HG02884 (cell line): Measurements from ENCODE around the gene CYGB.

Experiments
- ATAC-seq: cut with Tn5 transposase; IDR thresholded peaks from one replicate; pipeline ENCODE4 v1.9.1; 2021; ENCODE audit warnings: mild to moderate bottlenecking, moderate library complexity; ENCODE audit not compliant: unreplicated experiment

Gene CYGB

DNA sequence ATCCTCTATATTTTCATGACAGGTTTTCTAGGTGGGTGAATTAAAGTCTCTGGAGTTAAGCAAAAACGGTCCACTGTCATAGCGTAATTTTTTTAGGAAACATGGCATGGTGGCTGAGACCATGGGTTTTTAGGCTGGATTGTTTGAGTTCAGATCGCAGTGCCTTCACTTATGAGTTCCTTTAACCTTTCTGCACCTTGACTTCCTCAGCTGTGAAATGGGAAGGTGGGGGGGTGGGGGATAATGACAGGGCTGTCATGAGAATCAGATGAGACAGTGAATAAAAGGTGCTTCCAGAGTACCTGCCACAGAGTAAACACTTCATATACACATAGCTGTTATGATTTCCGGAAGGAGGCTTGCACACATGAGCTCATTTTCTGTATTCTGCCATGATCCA lies 14.2 kb upstream of the CYGB start:
- ATAC-seq: no peak

DNA sequence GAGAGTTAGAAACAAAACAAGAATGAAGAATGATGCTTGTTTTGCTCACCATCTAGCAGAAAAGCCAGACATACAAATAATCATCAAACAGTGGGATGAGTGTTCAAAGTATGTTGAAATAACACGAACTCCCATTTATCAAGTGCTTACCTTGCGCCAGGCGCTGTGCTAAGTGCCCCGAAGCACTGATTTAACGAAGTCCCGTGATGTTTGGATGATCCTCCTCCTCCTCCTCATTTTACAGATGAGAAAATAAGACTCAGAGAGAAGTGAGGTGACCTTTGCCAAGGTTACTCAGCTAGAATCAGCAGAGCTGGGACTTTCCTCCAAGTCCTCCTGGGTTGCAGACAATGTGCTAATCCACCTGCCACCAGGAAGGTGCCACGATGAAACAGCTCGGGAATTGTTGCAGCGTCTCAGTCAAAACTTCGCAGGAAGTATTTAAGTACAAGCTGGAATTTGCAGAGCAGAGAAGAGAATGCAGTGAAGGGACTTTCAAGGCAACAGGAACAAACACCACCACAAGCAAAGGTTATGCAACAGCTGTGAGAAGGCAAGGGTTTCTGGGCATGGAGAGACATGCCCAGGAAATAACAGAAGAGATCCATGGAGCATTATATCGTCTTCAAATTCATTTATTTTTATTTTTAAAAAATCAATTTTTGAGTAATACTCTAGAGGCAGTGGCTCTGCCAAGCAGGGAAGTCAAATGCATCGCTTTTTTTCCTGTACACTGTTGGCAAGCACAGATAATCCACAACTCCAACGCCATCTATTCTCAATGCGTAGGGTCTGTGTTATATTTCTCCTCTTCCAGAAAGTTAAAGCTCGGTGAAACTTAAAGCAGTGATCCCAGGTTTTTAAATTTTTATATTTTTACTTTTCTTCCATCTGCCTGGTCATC lies 13.5 kb upstream of the CYGB start:
- ATAC-seq: no peak

- ATAC-seq: no peak
Observed at GRCh38 chr17:76549539-76549938, 12.0 kb upstream of the CYGB start.

GRCh38 chr17:76549215-76549518 lies 11.7 kb upstream of the CYGB start:
- no peak for ATAC-seq

- ATAC-seq: no peak
Observed at GRCh38 chr17:76548378-76549214, 11.1 kb upstream of the CYGB start.

DNA sequence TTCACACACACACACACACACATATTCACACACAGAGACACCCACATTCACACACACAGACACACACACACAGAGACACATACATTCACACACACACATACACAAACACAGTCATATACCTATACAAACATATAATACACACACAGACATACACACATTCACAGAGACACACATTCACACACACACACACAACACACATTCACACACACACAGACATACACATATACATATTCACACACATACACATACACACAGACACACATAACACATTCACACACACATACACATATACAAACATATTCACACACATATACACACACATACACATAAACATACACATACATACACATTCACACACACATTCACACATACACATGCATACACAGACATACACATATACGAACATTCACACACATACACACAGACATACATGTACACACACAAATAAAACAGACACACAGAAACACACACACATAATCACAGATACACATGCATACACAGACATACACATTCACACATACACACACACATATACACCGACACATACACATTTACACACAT lies 10.2 kb upstream of the CYGB start:
- ATAC-seq: no peak

DNA sequence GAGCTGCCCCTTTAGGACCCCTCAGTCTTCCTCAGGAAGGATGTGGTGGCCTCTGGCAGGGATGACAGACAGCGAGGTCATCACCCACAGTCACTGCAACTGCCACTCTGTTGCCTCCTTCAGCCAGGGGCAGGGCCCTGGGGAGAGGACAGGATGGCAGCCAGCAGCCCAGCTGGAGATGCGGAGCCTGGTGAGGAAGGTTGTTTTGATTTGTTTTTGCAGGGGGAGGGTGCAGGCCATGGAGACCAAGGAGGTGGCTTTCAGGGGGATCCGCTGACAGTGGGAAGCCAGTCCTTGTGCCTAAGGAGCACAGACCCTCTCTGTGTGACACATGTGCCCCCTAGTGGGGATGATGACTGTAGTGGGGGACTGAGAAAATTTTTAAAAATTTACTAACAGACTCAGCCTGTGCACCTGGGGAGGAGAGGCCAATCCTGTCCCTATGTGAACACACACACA lies 9.7 kb upstream of the CYGB start:
- no peak for ATAC-seq

DNA sequence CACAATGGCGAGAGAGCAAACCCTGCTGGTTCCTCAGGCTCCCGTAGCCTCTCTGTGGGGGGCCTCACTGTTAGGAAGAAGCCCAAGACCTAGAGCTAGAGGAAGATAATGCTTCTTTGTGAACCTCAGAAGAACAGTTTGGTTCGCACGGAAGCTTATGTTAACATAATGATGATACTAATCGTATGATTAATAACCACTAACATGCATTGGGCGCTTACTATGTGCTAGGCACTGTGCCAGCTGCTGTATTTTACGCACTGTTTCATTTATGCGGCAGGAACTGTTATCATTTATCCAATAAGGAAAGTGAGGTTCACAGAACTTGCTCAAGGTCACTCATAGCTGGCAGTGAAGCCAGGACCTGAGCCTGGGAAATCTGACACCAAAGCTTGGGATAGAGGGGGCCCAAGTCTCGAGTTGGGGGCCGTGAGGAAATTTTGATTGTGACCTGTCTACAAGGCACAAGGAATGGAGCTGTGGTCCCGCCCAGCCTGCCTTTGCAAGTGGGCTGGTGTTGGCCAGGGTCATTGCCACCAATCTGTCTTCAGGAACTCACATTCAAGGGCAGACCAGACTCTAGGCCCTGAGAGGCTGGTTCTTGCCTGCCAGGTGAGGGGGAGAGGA lies 9.2 kb upstream of the CYGB start:
- no peak for ATAC-seq

- ATAC-seq: no peak
Observed at GRCh38 chr17:76545918-76546555, 8.5 kb upstream of the CYGB start.

GRCh38 chr17:76544546-76545365 lies 7.2 kb upstream of the CYGB start:
- no peak for ATAC-seq

DNA sequence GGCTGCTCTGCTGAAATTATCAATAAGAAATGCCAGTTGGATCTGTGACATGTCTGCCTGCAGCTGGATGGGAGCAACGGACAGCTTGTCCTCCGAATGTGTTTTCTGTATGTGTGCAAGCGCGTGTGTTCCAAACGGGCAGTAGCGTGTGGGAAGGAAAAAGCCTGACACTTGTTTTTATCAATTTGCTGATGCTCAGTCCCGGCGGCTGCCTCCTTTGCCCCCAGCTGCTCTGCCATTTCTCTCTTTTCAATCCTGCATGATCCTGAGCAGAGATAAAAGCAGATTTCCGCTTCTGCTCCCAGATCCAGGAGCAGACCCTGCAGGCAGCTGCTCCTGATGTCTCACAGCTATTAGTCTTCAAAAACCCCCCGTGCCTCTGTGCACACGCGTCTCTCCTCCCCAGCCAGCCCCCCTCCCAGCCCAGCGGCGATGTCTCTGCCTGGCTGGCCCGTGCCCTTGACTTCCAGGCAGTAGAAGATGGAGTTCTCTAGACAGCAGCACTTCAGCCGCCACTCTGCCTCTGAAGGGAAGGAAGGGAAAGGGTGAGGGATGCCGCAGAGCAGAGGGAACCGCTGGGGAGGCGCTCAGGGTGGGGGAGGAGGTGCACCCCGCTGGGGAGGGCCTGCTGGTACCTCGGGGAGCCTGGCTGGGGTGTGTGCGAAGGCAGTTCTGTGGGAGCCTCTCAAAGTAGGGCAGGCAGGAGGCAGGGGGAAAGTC lies 6.5 kb upstream of the CYGB start:
- no peak for ATAC-seq

DNA sequence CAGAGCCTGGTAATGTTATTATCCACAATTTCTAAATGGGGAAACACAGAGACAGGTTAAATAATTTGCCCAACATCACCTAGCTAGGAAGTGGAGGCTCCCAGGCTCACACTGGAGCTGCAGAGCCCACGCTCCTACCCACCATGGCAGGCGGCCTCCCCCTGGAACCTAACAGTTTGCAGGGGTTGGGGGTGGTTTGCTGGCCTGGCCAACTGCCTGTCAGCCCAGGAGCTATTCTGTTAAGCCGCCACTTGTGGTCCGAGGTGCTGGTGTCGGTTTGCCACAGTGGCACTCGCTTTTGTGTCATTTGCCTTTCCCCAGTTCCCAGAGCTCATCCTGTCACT lies 5.9 kb upstream of the CYGB start:
- ATAC-seq: no peak

DNA sequence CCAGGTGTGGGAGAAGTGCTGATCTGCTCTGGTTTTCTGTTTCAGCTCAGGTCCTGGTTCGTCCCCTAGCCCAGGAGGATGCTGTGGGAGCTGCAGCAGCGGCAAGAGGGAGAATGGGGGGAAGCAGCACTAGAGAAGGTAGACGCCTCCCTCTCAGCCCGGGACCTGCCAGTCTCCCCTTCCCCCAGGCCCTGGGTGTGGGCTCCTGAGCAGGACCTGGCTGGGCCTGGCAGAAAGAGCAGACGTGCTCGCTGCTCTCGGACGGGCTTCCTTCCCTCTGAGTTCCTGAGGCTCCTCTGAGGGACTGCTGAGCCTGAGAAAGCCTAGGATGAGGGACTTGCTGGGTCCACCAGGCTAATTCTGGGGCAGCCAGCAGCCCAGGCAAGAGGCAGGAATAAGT lies 5.5 kb upstream of the CYGB start:
- no peak for ATAC-seq

DNA sequence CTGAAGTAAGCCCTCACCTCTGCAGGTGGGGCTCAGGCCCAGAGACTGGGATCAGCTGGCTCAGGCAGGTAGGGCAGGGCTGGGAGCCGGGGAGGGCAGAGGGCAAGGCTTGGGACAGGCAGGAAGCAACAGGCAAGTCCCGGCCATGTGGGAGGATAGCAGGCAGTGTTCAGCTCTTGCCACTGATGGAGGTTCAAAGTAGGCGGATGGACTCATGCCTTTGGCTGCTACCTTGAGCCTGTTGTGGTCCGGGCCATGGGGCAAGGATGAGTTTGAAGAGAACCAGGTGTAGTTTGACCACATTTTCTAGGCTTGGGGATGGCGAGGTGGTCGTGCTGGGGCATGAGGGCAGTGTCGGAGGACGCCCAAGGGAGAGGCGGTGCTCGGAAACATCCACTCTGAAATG lies 5.1 kb upstream of the CYGB start:
- no peak for ATAC-seq

DNA sequence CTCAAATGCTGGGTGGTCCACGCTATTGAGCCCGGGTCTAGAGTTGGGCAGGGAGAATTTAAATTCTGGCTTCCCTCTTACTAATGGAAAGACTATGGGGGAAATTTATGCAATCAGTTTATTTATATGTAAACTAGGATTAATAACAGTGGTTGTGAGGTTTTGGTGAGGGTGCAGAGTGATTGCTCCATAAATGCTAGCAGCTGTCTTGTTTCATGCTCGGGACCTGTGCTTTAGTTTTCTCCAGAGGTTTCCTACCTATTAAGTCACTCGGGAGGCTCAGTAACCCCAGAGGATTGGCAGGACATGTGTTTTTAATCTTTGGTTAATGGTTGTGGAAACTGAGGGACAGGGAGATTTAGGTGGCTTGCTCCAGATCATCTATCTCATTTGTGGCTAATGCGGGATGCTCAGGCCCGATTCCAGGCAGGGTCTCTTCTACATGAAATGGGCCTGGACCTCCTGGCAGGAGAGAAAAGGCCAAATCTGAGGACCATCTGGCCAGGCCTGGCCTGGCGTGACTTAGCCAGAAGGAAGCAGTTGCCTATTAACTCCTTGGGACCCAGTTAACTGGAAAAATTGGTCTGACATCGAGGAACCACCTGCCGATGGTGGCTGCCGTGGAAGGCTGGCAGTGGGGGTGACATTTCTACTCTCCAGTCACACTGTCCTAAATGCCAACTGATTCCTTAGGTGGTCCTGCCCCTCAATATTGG lies 4.4 kb upstream of the CYGB start:
- no peak for ATAC-seq

DNA sequence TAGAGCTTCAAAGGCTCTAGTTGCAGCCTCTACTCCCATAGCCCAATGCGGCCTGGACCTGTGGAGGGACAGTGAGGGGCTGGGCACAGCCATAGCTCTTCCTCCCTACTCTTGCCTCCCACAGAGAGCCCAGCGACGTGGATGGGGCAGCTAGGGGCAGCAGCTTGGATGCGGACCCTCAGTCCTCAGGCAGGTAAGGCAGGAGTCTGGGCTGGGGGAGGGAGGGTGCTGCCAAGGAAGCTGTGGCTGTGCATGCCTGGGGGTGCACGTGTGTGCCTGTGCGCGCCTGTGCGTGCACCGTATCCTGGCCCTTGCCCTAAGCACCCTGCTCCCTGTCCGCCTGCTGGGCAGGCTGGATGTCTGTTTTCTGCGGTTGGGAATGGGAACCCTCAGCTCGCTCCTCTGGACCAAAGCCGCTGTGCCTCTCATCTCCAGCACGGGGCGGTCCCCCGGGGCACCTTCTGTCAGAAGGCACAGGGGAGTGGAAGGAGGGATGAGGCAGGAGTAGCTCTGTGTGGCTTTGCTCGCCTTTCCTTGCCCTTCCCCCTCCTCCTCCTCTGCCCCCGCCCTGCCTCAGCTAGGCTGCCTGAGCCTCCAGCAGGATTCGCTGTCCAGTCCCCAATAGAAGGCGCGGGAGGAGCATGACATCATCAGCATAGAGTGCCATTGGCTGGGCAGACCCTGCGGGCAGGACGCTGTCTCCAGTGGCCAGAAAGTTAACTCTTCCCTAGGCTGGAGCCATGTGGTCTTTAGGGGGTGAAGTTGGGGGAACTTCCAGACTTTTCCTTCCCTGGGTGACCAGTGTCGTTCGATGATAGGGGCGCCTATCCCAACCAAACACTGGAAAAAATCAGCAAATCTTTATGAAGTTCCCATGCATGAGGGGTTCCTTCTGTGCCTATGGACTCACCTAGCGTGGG lies 3.1 kb upstream of the CYGB start:
- no peak for ATAC-seq

DNA sequence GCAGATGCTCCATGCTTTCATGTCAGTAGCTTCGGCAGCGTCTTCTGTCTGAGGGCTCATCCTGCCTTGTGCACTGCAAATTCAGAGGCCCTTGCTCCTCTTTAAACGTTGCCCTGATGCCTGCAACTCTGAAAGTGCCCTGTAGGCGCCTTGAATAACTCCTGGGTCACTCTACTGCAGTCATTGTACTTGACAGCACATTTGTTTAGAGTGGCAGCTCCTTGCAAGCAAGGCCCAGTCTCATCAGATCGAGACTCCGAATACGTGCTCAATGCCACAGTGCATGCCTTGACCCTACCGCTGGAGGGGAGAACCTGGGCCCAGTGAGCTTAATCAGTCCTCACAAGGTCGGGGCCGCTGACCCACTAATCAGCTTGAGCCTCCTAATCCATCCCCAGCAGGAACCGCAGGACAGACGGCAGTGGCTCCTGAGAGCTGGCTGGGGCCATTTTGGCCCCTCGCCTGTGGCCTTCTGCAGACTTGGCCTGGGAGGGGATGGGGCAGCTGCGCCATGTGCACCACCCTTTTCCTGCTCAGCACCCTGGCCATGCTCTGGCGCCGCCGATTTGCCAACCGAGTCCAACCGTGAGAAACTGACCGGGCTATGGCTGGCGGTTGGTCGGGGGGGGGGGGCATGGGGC lies 2.2 kb upstream of the CYGB start, which contains the start of gene PRCD:
Gene PRCD (plus strand): TSS at position 414 of the 641 bp plus-strand sequence. CDS start 98 bp downstream, at position 512.
- ATAC-seq: no peak
